Tibial nerve (tissue), 4 donors: ENCODE measurements around the gene OR4P4.

Experiments
- EP300 ChIP-seq, 2 donors: sonication (generic); formaldehyde crosslinking; IDR thresholded peaks; one replicate each; pipeline ENCODE4 v1.6.1; 2017; ENCODE audit warnings: antibody characterized with exemption in 2 of 2, mild to moderate bottlenecking in 1 of 2
- POLR2A ChIP-seq, 2 donors: fragments of 450-650 bp; IDR thresholded peaks; one replicate each; pipeline ENCODE4 v1.6.1; 2017; ENCODE audit warnings: antibody characterized with exemption in 2 of 2, mild to moderate bottlenecking in 2 of 2, moderate library complexity in 2 of 2
- TF ChIP-seq, protein P1 (sequence below), 5 experiments: fragments of 200-600 bp in 3 of 5; fragments of 450-650 bp in 2 of 5; sonication (generic) in 3 of 5; IDR thresholded peaks; one replicate each; pipeline ENCODE4 v1.5.1; 2016 to 2019; ENCODE audit warnings: antibody characterized with exemption in 5 of 5, mild to moderate bottlenecking in 3 of 5, moderate library complexity in 2 of 5

DNA sequence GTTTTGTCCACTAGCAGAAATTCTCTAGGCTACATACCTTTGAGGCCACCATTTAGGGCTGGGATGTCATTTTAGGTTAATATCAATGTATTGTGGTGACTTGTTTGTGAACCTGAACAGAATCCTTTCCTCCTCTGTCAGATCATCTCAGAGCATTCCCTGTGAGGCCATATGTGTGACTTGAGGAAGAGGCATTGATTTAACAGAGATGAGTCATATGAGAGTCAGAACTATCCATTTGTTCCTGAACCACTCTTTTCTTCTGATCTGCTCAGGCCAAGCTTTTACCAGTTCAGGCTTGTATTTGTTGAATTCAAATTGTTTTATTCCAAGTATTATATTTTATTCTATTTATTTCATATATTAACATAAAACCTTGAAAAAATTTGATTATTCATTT, 20.2 kb downstream of the OR4P4 start:
- no peak for TF ChIP-seq POLR2A (IDR thresholded peaks at IDR 0.05)
- TF ChIP-seq, protein P1, sequence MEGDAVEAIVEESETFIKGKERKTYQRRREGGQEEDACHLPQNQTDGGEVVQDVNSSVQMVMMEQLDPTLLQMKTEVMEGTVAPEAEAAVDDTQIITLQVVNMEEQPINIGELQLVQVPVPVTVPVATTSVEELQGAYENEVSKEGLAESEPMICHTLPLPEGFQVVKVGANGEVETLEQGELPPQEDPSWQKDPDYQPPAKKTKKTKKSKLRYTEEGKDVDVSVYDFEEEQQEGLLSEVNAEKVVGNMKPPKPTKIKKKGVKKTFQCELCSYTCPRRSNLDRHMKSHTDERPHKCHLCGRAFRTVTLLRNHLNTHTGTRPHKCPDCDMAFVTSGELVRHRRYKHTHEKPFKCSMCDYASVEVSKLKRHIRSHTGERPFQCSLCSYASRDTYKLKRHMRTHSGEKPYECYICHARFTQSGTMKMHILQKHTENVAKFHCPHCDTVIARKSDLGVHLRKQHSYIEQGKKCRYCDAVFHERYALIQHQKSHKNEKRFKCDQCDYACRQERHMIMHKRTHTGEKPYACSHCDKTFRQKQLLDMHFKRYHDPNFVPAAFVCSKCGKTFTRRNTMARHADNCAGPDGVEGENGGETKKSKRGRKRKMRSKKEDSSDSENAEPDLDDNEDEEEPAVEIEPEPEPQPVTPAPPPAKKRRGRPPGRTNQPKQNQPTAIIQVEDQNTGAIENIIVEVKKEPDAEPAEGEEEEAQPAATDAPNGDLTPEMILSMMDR (IDR thresholded peaks at IDR 0.05): no peak
- TF ChIP-seq EP300 (IDR thresholded peaks at IDR 0.05): no peak
